KMS-11 (cell line): Measurements from ENCODE around the gene ZNF507.

Experiments
- H2AFZ ChIP-seq: fragments of 200-600 bp; sonication (generic); 2 replicates; pipeline ENCODE4 v1.6.1; 2016; ENCODE audit warnings: antibody characterized with exemption, mixed run types, low read depth
- H3K27ac ChIP-seq: fragments of 200-600 bp; sonication (generic); 2 replicates; pipeline ENCODE4 v1.6.1; 2016; ENCODE audit warnings: mild to moderate bottlenecking, mixed run types
- H3K27me3 ChIP-seq: fragments of 200-600 bp; sonication (generic); 2 replicates; pipeline ENCODE4 v1.6.1; 2017; ENCODE audit warnings: mild to moderate bottlenecking, low read depth, mixed run types, moderate library complexity; ENCODE audit not compliant: insufficient read depth
- H3K36me3 ChIP-seq: fragments of 200-600 bp; sonication (generic); 2 replicates; pipeline ENCODE4 v1.6.1; 2017; ENCODE audit warnings: mild to moderate bottlenecking, mixed run types; ENCODE audit not compliant: insufficient read depth
- H3K4me1 ChIP-seq: fragments of 200-600 bp; sonication (generic); 2 replicates; pipeline ENCODE4 v1.6.1; 2016; ENCODE audit warnings: mild to moderate bottlenecking, low read depth, mixed run types; ENCODE audit not compliant: poor library complexity, severe bottlenecking
- H3K4me2 ChIP-seq: fragments of 200-600 bp; sonication (generic); 2 replicates; pipeline ENCODE4 v1.7.0; 2016; ENCODE audit warnings: mild to moderate bottlenecking, mixed run types
- H3K4me3 ChIP-seq: fragments of 200-600 bp; sonication (generic); IDR thresholded peaks from 2 replicates; pipeline ENCODE4 v1.6.1; 2017; ENCODE audit warnings: low read depth, low read length, mixed read lengths; ENCODE audit not compliant: insufficient read depth
- H3K79me2 ChIP-seq: fragments of 200-600 bp; sonication (generic); 2 replicates; pipeline ENCODE4 v1.6.1; 2016; ENCODE audit warnings: low read depth, mixed run types; ENCODE audit not compliant: insufficient read depth
- H3K9ac ChIP-seq: fragments of 200-600 bp; sonication (generic); 2 replicates; pipeline ENCODE4 v1.6.1; 2016; ENCODE audit warnings: mild to moderate bottlenecking, mixed run types
- H4K20me1 ChIP-seq: fragments of 200-600 bp; sonication (generic); 2 replicates; pipeline ENCODE4 v1.6.1; 2016; ENCODE audit warnings: mild to moderate bottlenecking, mixed run types; ENCODE audit not compliant: insufficient read depth
- TF ChIP-seq, protein P1 (sequence below): fragments of 200-600 bp; sonication (generic); conservative IDR thresholded peaks from 2 replicates; pipeline ENCODE4 v1.6.1; 2017; ENCODE audit warnings: low read depth, mild to moderate bottlenecking, antibody characterized with exemption, low read length, moderate library complexity, mixed read lengths

The ZNF507 gene

DNA sequence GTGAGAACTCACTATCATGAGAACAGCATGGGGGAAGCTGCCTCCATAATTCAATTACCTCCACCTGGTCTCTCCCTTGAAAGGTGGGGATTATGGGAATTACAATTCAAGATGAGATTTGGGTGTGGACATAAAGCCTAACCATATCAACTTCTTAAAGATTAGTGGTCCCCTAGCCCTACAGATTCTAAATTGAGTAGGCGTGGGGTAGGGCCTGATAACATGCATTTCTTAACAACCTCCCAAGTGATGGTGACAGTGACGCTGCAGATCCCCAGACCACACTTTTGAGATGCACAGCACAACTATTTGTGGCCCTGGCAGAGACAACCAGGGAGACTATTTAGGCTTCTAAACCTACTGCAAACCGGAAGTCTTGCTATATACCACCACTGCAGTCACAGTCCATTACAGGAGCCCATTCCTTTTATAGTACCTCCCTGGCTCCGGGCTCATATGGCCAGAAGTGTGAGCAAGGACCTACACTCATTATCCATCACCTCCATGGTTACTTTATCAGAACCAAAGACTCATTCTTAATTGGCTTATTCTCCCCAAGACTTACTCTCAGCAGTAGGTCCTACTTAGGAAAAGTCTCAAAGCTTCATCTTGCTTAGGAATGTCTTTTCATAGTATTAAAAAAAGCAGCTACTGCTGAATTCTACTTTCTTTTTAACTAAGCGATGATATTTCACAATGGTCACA, 58.0 kb downstream of the ZNF507 start:
- no peak overlapping the region for H2AFZ ChIP-seq

GRCh38 chr19:32404213-32404932, 59.0 kb downstream of the ZNF507 start:
- peak overlapping the region; percentile 90 for H2AFZ ChIP-seq
- H3K79me2 ChIP-seq = peaks cover 4% of the 10 kb centered on the region; the same call in 1 of the 2 replicates
- H3K4me3 ChIP-seq = no peak overlapping the region
- H3K27ac ChIP-seq = peak overlapping the region; percentile 82
- H3K4me1 ChIP-seq = peaks cover 12% of the 10 kb centered on the region
- peak overlapping the region; percentile 79 for H3K4me2 ChIP-seq
- no peaks in the 10 kb centered on the region; the same call in 1 of the 2 replicates for H3K36me3 ChIP-seq
- H4K20me1 ChIP-seq = no peaks in the 10 kb centered on the region
- no peaks in the 10 kb centered on the region for H3K27me3 ChIP-seq
- peak overlapping the region; percentile 89 for H3K9ac ChIP-seq
- TF ChIP-seq, protein P1, sequence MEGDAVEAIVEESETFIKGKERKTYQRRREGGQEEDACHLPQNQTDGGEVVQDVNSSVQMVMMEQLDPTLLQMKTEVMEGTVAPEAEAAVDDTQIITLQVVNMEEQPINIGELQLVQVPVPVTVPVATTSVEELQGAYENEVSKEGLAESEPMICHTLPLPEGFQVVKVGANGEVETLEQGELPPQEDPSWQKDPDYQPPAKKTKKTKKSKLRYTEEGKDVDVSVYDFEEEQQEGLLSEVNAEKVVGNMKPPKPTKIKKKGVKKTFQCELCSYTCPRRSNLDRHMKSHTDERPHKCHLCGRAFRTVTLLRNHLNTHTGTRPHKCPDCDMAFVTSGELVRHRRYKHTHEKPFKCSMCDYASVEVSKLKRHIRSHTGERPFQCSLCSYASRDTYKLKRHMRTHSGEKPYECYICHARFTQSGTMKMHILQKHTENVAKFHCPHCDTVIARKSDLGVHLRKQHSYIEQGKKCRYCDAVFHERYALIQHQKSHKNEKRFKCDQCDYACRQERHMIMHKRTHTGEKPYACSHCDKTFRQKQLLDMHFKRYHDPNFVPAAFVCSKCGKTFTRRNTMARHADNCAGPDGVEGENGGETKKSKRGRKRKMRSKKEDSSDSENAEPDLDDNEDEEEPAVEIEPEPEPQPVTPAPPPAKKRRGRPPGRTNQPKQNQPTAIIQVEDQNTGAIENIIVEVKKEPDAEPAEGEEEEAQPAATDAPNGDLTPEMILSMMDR = no peak

More for the DNA sequence above, 58.0 kb downstream of the ZNF507 start:
- Histone ChIP-seq H4K20me1 (no peaks in the 10 kb centered on the region), H3K27me3 (no peaks in the 10 kb centered on the region), H3K4me2 (0 out of 2 replicates have a peak overlapping the region, but pooled peaks have one; percentile 79), H3K4me3 (no peak overlapping the region), H3K27ac (no peak overlapping the region), H3K36me3 (no peaks in the 10 kb centered on the region), H3K4me1 (peaks cover 12% of the 10 kb centered on the region), H3K9ac (no peak overlapping the region), H3K79me2 (peaks cover 4% of the 10 kb centered on the region; the same call in 1 of the 2 replicates)
- TF ChIP-seq, protein P1 = no peak

GRCh38 chr19:32404933-32405430, 59.6 kb downstream of the ZNF507 start:
- H3K36me3 ChIP-seq = peaks cover 4% of the 10 kb centered on the region; the same call in 1 of the 2 replicates
- peak overlapping the region; percentile 82 for H3K27ac ChIP-seq

More at GRCh38 chr19:32404933-32405430, 59.6 kb downstream of the ZNF507 start:
- peak overlapping the region; percentile 90 for H2AFZ ChIP-seq
- peaks cover 12% of the 10 kb centered on the region for H3K4me1 ChIP-seq
- H3K79me2 ChIP-seq = peaks cover 4% of the 10 kb centered on the region; the same call in 1 of the 2 replicates
- H3K4me3 ChIP-seq = no peak overlapping the region
- peak overlapping the region; percentile 89 for H3K9ac ChIP-seq
- H3K27me3 ChIP-seq = no peaks in the 10 kb centered on the region
- H4K20me1 ChIP-seq = no peaks in the 10 kb centered on the region
- H3K4me2 ChIP-seq = peak overlapping the region; percentile 79
- TF ChIP-seq, protein P1 = no peak
